NCI-H524 treated with DMSO at 0.1 percent for 48 hours (cell line): ENCODE measurements around the gene SLC1A7.

ENCODE experiments used
- DNase-seq: peaks from one replicate; lab custom pipeline; 2025; lab: John Stamatoyannopoulos, UW

The SLC1A7 gene

DNA sequence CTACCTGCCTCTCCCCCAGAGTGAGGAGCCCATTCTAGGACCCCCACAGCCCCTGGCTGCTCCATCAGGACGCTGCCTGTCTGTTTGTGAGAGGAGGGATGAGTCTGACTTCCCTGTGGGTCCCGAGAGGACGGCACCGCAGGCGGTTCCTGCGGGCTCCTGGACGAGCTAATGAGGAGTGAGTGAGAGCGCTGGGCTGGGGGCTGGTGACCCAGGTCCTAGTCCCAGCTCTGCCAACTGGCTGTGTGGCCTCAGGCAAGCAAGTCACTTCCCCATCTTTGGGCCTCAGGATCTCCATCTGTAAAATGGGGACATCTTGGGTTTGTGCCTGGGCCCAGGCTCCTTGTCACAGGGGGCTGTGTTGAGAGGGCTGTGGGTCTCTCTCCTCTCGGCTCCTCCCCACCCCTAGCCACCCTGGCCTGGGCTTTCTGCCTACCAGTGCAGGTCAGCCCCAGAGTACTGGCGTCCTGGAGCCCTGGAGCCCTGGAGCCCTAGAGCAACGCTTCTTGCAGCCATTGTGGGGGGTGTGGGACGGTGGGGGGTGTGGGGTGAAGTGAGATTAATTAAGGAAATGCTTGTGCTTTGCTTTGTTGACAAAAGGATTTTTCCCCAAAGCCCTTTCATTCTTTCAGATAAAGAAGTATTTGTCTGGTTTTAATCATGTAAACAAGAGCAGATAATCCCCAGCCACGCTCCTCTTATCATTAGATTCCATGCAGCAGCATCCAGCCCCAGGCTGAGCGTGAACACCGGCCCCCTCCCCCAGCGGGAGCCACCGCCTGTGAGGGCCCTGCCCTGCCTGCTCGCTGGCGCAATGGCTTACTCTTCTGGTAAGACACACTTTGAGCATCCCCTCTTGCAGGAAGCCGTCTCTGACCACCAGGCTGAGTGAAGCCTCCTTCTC lies 26.8 kb downstream of the SLC1A7 start:
- no peak for DNase-seq

GRCh38 chr1:53114581-53115400 lies 27.6 kb downstream of the SLC1A7 start:
- no peak for DNase-seq

DNA sequence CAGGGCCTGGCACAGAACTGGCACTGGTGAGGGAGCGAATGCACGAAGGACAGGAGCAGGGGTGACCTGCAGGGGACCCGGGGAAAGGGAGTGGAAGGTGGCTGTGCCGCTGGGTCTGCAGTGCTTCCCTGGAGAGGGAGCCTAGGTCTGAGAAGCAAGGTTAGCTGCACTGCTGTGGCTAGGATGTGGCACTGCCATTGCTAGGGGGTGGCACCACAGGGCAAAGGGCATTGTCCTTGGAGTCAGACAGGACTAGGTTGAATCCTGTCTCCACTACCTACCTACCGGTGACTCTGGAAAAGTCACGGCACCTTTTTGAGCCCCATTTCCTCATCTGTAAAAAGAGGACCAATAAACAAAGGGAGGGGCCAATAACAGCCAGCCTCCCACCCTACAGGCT lies 28.3 kb downstream of the SLC1A7 start:
- DNase-seq, result no peak

DNA sequence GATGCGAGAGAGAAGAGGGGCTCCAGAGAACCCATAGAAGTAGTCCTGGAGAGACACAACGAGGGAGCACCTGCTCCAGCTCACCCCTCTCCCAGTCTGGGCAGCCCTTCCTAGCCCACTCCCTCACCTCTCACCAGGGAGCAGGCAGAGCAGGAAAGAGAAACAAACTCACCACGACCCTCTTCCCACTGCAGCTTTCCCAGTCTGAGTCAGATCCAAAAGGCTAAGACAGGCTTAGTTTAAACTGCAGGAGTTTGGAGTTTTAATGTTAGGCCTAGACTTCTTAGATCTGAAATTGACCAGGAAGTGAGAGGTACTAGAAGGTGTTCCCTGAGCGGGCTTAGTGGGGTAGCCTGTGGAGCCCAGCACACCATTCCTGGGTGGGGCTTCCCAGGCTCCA lies 29.6 kb downstream of the SLC1A7 start:
- no peak for DNase-seq

DNA sequence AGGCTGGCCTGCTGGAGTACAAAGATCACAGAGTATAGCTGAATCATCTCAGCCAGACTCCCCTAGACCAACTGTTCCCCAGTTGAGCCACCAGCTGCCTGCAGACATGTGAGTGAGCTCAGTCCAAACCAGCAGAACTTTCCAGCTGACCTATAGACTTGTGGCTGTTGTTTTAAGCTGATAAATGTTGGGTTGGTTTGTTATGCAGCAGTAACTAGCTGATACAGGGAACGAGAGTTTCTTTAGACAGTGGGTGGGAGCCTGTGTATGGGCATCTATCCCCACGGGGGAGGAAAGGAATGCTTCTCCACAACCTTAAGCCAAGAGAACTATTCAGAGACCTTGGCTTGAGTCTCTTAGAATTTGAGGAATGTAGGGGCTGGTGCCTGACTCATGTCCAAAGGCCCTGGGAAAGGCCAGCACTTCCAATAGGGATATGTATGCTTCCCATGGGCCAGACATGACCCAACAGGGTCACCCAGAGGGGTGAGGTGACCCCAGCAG lies 30.1 kb downstream of the SLC1A7 start:
- DNase-seq, result no peak

DNA sequence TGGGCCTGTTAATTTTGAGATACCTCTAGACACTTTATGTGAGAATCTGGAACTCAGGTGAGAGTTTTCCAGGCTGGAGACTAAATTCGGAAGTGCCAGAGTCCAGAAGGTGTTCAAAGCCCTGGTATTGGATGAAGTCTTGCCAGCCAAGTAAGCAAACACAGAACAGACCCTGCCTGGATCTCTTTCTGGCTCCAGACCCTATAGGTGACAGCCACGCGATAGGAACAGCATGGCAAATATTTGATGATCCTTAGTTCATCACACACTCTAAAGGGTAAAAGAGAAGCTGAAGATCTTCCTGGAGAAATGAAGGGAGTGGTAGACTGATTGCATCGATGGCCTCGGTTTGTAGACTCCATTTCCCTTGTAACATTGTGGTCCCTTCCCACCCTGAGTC lies 30.7 kb downstream of the SLC1A7 start:
- no peak for DNase-seq

- DNase-seq, result no peak
These were observed 31.3 kb downstream of the SLC1A7 start for GRCh38 chr1:53111073-53111556.

GRCh38 chr1:53110370-53111072 lies 31.9 kb downstream of the SLC1A7 start:
- no peak for DNase-seq

- DNase-seq, result no peak
These were observed 33.5 kb downstream of the SLC1A7 start for GRCh38 chr1:53108646-53109580.

DNA sequence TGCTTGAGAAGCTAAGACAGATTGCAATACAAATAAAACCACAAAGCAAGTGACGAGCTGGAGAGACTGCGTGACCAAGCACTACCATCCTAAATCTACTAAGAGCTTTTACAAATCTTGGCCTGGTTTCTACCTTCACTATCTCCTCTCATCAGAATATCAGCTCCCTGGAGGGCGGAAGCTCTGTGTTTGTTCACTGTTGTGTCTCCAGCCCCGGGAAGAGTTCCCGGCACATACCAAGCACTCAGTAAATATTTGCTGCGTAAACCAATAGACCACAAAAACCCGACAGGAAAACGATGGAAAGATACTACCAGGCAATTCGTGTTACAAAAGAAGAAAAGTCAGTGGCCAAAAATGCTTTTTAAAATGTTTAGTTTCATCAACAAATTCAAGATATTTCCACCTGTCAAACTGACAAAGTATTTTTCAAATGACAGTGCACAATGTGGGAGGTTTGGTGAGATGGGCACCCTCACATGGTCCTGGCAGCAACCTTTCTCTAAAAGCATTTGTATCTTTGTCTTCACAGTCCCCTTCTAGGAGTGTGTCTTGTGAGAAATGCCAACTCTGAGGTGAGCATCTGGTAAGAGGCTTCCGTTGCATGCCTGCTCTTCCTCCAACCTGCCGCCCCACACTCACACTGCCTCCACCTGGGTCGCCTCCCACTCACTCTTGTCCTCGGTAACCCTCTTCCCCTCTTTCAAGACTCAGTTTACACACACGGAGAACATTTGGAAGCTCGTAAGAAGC lies 34.7 kb downstream of the SLC1A7 start:
- no peak for DNase-seq

GRCh38 chr1:53107090-53107489 lies 35.3 kb downstream of the SLC1A7 start:
- DNase-seq, result no peak

- no peak for DNase-seq
These were observed 38.0 kb downstream of the SLC1A7 start for GRCh38 chr1:53104289-53104913.

DNA sequence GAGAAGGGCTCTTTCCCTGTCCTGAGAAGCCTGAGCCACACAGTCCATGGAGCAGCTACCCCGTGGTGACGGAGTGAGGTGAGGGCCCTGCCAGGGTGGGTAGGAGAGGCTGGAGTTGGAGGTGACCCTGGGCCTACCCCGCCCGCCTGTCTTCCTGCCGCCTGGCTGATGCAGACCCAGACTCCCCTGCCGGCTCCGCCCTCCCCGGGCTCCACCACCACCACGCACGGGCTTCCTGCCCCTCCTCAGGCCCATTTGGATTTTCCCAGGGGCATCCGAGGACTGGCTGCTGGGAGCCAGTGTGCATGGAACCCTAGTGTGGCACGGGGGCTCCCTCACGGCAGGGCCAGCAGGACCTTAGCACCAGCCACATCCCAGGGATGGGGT lies 47.9 kb downstream of the SLC1A7 start:
- no peak for DNase-seq

- no peak for DNase-seq
These were observed 48.5 kb downstream of the SLC1A7 start for GRCh38 chr1:53093778-53094532.

GRCh38 chr1:53093451-53093754 lies 49.0 kb downstream of the SLC1A7 start:
- no peak for DNase-seq

- no peak for DNase-seq
These were observed 49.6 kb downstream of the SLC1A7 start for GRCh38 chr1:53092659-53093450.

- DNase-seq, result no peak
These were observed 50.4 kb downstream of the SLC1A7 start for GRCh38 chr1:53091841-53092645.
